ENCODE measurements around the gene RAD9B. TPM values are rescaled to one million over a fixed set of nuclear protein-coding genes. Genes with fewer than 3 reads are reported as not detected.
A peak's percentile ranks its signal among the peaks of the same experiment; 100 is the strongest.

The RAD9B gene
- total RNA-seq, 2 experiments from 2014 or later = 1.7 to 1.9 TPM

- no peak for DNase-seq
- ChIA-PET POLR2A (interaction anchor here (0.8 kb wide), 1 partner anchor 13 kb away, joined by 3 read pairs; no protein-coding TSS in a partner anchor), CTCF (interaction anchor here (0.7 to 13.1 kb wide), 6 partner anchors 8 to 106 kb away, joined by 3 to 142 read pairs (median 4); no protein-coding TSS in a partner anchor)
- ATAC-seq = no peak
- H3K4me3 Mint-ChIP-seq = no peak overlapping the region
- TF ChIP-seq, protein P1, sequence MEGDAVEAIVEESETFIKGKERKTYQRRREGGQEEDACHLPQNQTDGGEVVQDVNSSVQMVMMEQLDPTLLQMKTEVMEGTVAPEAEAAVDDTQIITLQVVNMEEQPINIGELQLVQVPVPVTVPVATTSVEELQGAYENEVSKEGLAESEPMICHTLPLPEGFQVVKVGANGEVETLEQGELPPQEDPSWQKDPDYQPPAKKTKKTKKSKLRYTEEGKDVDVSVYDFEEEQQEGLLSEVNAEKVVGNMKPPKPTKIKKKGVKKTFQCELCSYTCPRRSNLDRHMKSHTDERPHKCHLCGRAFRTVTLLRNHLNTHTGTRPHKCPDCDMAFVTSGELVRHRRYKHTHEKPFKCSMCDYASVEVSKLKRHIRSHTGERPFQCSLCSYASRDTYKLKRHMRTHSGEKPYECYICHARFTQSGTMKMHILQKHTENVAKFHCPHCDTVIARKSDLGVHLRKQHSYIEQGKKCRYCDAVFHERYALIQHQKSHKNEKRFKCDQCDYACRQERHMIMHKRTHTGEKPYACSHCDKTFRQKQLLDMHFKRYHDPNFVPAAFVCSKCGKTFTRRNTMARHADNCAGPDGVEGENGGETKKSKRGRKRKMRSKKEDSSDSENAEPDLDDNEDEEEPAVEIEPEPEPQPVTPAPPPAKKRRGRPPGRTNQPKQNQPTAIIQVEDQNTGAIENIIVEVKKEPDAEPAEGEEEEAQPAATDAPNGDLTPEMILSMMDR (IDR thresholded peaks at IDR 0.05) = no peak
- intact Hi-C loops (cut with micrococcal nuclease) = no loop called here
- H3K27ac Mint-ChIP-seq = peak overlapping the region; percentile 28
- peaks cover 35% of the 10 kb centered on the region for H3K4me1 Mint-ChIP-seq (ENCODE audit: low read depth)
- no peaks in the 10 kb centered on the region for H3K27me3 Mint-ChIP-seq
- H3K9me3 Mint-ChIP-seq = no peaks in the 10 kb centered on the region
- H3K36me3 Mint-ChIP-seq (ENCODE audit: low read depth) = peaks cover 50% of the 10 kb centered on the region
Observed at GRCh38 chr12:110536834-110537604, 34.9 kb downstream of the RAD9B start.

GRCh38 chr12:110537605-110538409, 35.7 kb downstream of the RAD9B start:
- peaks cover 32% of the 10 kb centered on the region for H3K4me1 Mint-ChIP-seq (ENCODE audit: low read depth)
- intact Hi-C loops (cut with micrococcal nuclease) = no loop called here
- no peak overlapping the region for H3K27ac Mint-ChIP-seq
- ChIA-PET CTCF (interaction anchor here (1.2 to 13.1 kb wide), 4 partner anchors 14 to 106 kb away, joined by 3 to 142 read pairs (median 8); no protein-coding TSS in a partner anchor), POLR2A (interaction anchor here (0.5 to 0.8 kb wide), 2 partner anchors 14 to 498 kb away, joined by 3 read pairs; no protein-coding TSS in a partner anchor)
- no peaks in the 10 kb centered on the region for H3K27me3 Mint-ChIP-seq
- DNase-seq = no peak
- no peaks in the 10 kb centered on the region for H3K9me3 Mint-ChIP-seq
- no peak for ATAC-seq
- H3K36me3 Mint-ChIP-seq (ENCODE audit: low read depth) = peaks cover 55% of the 10 kb centered on the region
- no peak overlapping the region for H3K4me3 Mint-ChIP-seq
- TF ChIP-seq, protein P1 (IDR thresholded peaks at IDR 0.05) = no peak

DNA sequence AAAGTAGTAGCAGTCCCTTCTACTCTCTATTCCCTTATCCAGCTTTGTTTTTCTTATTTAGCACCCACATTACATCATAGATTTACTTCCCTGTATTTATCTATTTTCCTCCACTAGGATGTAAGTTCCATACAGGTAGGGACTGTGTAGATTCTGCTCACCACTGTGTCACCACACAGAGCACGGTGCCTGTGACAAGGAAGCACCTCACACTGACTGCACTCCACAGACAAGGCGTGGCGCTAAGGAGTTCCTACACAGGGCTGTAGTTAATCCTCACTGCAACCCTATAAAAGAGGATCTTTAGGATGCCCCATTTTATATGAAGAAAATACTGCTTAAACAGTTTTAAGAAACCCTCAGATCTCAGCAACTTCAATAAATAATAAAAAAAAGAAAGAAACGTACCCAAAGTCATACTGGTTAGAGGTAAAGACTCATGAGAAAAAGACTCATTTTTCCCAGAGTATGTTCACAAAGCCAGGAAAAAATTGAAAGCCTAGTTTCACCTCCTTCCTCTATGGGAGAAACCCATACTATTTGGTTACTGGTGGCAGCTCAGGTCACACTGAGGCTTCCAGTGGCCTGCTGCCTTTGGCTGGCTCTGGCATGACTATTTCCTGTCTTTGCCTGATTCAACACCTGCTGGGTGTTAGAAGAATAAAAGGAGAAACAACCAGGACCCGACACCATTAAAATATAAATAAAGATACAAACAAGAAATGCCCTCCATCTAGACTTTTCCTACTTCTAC, 36.9 kb downstream of the RAD9B start:
- Mint-ChIP-seq H3K9me3 (no peaks in the 10 kb centered on the region), H3K27ac (peak overlapping the region; percentile 63), H3K36me3 (ENCODE audit: low read depth) (peaks cover 62% of the 10 kb centered on the region), H3K4me3 (no peak overlapping the region), H3K4me1 (ENCODE audit: low read depth) (peaks cover 36% of the 10 kb centered on the region), H3K27me3 (no peaks in the 10 kb centered on the region)
- no peak for ATAC-seq
- intact Hi-C loops (cut with micrococcal nuclease) = no loop called here
- TF ChIP-seq, protein P1 (IDR thresholded peaks at IDR 0.05) = no peak
- ChIA-PET POLR2A (interaction anchor here (1.2 to 1.3 kb wide), 3 partner anchors 8 to 41 kb away, joined by 3 to 6 read pairs (median 4); no protein-coding TSS in a partner anchor), CTCF (interaction anchor here (0.6 to 13.1 kb wide), 5 partner anchors 13 to 157 kb away, joined by 3 to 142 read pairs (median 3); no protein-coding TSS in a partner anchor)
- DNase-seq = no peak

- no peak for ATAC-seq
- intact Hi-C loops (cut with micrococcal nuclease) = no loop called here
- H3K27ac Mint-ChIP-seq = peak overlapping the region; percentile 64
- H3K4me3 Mint-ChIP-seq = no peak overlapping the region
- peaks cover 32% of the 10 kb centered on the region for H3K4me1 Mint-ChIP-seq (ENCODE audit: low read depth)
- ChIA-PET POLR2A (interaction anchor here (1.2 to 1.6 kb wide), 3 partner anchors 7 to 11 kb away, joined by 4 to 6 read pairs (median 4); no protein-coding TSS in a partner anchor), CTCF (interaction anchor here (1.0 to 13.1 kb wide), 3 partner anchors 12 to 61 kb away, joined by 3 to 142 read pairs (median 6); no protein-coding TSS in a partner anchor)
- peaks cover 58% of the 10 kb centered on the region for H3K36me3 Mint-ChIP-seq (ENCODE audit: low read depth)
- H3K27me3 Mint-ChIP-seq = no peaks in the 10 kb centered on the region
- H3K9me3 Mint-ChIP-seq = no peaks in the 10 kb centered on the region
- TF ChIP-seq, protein P1 (IDR thresholded peaks at IDR 0.05) = no peak
- DNase-seq = no peak
Observed at GRCh38 chr12:110540048-110540447, 37.9 kb downstream of the RAD9B start.

All from activated CD8-positive, alpha-beta T cell treated with anti-CD3 and anti-CD28 coated beads for 36 hours (primary cell).